GM21360 (cell line): Measurements from ENCODE around the gene ZSCAN9.

Experiments used
- ATAC-seq: cut with Tn5 transposase; IDR thresholded peaks from one replicate; pipeline ENCODE4 v1.9.1; 2021; ENCODE audit warnings: mild to moderate bottlenecking, moderate library complexity; ENCODE audit not compliant: unreplicated experiment

Gene ZSCAN9

DNA sequence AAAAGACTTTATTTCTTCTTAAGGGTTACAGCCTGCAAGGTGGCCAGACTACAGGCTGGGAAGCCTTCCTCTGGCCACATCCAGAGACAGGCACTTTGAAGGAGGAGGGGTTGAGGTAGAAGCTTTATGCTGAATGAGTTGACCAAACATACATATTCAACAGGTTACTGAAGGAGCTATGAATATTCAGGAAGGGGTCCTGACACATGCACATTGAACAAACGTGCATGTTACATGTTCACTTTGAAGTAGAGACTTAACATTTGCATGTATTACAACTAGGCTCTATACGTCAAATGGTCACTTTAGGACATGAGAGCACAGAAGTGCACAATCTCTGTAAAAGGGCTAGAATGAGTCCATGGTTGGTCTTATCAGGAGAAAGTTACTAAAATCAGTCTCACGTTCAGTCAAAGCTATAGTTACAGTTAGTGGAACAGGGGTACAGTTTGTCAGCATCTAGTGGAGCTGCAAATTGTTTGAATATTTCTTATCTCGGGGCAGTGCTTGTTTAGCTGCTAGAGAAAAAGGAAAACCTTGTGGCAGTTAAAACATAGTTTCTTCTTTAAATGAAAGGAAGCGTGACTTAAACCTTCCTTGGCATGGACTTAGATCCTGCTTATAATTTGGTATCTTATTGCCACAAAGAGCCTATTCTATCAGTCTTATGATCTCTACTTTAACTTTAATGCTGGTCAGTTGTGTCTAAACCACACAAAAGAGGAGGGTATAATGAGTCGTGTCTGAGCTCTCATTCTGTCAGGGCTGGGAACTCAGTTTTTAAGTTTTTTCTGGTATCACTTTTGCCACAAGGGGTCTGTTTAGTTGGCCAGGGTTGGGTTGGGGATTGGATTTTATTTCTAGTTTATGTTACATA is 4.6 kb upstream of the ZSCAN9 start:
- no peak for ATAC-seq

DNA sequence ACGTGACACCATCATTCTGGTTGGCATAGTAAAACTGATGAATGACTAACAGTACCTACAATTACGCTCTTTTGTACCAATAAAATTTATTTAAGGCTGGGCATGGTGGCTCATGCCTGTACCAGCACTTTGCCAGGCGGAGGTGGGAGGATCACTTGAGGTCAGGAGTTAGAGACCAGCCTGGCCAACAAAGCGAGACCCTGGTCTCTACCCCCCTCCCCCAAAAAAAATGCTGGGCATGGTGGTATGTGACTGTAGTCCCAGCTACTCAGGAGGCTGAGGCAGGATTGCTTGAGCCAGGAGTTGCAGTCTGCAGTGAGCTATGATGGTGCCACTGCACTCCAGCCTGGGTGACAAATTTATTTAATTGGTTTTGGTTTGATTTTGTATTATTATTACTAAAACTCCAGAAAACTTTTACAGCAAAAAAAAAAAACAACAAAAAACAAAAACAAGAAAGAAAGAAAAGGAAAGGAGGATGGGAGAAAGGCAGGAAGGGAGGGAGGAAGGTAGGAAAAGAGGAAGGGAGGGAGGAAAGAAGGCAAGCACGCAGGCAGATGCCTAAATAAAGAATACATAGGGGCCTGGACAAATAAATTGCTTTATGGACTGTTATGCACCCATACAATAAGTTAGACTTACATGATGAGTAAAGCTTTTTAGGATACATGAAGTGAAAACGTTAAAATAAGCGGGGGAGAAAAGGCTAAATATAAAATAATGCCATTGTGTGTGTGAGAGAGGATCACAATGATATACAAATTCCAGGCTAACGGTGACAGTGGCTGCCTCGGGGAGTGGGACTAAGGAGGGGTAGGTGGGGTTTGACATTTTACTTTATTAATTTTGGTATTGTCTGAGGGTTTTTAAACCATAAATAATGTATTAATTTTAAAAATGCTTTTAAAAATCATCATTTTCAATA is 682 bp upstream of the ZSCAN9 start:
- no peak for ATAC-seq

DNA sequence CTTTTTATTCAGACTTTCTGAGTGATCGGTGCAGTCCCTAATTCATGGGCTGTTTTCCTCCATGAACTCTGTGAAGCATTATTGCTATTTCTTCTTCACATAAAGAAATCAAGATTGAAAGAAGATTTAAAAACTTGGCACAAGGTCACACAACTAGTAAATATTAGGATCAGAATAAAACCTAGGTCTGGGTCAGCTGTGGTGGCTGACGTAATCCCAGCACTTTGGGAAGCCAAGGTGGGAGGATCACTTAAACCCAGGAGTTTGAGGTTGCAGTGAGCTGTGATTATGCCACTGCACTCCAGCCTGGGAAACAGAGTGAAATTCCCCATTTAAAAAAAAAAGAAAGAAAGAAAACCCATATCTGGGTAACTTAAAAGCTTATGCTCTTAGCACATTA is 1.4 kb downstream of the ZSCAN9 start:
- no peak for ATAC-seq

DNA sequence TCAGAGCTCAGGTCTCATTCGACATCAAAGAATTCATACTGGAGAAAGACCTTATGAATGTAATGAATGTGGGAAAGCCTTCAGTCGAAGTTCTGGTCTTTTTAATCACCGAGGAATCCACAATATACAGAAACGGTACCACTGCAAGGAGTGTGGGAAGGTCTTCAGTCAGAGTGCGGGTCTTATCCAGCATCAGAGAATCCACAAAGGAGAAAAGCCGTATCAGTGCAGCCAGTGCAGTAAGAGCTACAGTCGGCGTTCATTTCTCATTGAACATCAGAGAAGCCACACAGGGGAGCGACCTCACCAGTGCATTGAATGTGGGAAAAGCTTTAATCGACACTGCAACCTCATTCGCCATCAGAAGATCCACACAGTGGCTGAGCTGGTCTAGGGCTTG is 7.7 kb downstream of the ZSCAN9 start:
- ATAC-seq: no peak

DNA sequence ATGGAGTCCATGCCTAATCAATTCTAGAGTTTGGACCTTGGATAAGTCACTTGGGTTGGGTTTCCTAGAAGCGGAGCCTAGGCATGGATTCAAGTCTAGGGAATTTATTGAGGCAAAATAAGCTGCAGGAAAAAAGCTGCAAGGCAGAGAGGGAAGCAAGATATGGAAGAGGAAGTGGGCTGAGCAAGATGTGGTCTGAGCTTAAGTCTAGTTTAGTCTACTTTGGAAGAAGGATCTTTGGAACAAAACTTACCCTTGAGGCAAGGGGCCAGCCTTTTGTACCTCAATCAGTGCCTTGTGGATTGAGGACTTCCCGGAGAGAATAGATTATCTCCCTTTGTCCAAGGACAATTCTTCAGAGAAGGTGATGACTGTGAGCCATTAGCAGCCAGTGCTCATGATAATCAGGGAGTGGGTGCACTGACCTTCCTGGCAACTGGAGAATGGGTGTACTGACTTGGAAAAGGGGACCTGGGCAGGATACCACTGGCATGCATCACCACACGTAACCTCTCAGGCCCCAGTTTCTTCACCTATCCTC is 10.9 kb downstream of the ZSCAN9 start:
- no peak for ATAC-seq

DNA sequence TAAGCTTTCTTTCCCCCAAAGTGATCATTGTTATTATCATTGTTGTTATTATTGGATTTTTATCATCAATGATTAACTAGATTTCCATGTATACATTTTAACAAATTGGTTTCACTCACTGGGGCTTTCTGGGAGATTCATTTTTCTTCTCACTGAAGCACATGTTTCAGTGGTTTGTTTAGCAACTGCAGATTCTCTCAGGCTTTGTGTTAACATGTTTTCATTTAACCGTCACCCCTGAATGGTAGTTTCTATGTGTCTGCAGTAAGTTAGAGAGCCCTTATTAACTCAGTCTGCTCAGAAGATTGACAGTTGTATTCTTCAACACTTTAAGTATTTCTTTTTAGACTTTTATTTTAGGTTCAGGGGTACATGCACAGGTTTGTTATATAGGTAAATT is 14.6 kb downstream of the ZSCAN9 start:
- ATAC-seq: no peak

DNA sequence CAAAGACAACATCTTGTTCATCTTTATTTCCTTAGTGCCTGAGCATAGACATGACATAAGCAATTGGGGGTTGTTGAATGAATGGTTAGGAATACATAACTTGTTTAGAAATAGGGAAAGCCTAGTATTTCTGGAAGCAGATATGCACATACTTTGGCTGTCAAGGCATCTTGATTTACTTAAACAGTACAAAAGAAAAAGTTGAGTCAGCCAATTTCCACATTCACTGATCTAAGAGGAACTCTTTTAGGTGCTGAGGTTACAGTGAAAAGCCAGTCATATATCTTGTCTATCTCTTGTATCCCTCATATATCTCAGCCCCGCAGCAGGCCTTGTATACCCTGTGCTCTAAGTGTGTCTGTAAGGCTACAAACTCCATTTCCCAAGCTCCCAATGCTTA is 15.4 kb downstream of the ZSCAN9 start:
- ATAC-seq: no peak

DNA sequence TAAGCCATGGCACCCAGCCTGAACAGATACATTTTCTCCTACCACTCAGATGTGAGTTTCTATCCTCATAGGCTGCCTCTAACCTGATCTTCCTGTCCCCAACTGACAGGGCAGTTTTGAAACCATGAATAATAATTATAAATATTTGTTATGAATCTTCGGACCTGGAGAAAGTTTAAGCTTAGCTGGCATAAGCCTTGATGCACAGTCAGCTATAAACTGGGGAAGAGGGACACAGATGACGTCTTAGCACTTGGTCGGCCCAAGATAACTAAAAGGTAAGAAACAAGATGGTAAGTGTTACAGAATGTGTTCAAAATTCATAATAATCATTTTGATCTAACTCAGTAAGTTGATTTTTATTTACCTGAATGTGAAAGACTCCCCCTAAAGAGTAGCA is 18.9 kb downstream of the ZSCAN9 start:
- no peak for ATAC-seq

DNA sequence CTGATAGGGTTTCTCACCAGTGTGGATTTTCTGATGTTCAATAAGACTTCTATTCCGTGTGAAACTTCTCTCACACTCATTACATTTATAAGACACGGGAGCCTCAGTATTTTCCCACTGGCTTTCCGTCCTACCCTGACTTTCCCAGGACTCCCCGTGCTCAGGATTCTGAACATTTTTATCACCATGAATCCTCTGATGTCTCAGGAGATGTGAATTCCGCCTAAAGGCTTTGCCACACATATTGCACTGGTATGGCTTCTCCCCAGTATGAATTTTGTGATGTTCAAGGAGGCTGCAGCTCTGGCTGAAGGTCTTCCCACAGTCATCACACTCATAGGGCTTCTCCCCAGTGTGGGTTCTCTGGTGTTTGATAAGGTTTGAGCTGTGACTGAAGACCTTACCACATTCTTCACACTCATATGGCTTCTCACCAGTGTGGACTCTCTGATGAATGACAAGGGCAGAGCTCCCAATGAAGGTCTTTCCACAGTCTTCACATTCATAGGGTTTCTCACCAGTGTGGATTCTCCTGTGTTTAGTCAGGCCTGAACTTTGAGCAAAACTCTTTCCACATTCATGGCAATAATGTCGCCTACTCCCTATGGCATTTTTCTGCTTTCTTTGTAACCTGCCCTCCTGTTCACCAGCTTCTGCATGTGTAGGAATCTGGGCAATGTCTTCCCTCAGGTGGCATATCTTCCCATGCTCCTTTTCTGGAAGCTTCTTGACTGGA is 20.3 kb downstream of the ZSCAN9 start:
- ATAC-seq: no peak

DNA sequence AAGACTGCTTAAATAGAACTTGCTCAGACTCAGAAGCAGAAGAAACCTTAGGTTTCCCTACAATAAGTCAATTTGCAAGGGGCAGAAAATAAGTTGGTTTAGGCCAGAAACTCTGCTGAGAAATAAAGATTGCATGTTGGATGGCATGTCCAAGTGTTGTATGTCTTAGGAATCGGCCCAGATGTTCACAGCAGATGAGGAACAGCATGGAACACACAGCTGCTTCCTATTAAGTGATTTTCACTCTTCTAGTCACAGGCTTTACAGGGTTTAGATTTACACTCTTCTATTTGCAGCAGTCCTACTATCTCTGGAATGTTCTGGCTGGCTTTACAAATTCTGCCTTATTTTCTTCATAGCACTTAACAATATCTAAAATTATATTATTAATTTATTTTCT is 23.8 kb downstream of the ZSCAN9 start:
- no peak for ATAC-seq

DNA sequence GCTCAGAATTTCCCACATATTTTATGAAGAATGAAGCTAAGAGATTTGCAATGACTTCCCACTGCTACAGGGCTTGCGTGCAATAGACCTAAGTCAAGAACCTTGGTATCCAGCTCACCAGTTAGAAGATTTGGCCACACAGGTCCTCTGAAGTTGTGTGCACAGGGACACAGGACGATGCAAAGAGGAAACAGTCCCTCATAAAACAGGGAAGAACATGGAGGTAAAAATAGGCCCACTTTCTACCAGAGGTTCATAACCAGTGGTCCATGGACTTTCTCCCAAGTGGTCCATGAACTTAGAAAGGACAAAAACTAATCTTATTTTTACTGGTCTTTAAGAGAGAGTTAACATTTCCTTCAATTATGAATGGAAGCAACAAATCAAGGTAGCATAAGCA is 25.7 kb downstream of the ZSCAN9 start:
- no peak for ATAC-seq

DNA sequence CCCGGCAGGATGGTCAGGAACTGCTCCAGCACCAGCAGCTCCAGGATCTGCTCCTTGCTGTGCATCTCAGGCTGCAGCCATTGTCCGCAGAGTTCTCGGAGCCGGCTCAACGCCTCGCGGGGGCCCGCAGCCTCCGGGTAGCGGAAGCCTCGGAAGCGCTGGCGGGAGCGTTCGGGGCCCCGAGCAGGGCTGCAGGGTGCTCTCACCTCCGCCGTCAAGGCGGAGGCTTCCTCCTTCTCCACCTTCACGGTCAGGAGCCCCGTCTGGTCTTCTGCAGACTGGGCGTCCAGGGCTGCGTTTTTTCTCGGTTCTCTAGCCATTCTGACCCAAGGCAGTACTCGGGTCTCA is 26.6 kb downstream of the ZSCAN9 start:
- peak; percentile 31 for ATAC-seq

DNA sequence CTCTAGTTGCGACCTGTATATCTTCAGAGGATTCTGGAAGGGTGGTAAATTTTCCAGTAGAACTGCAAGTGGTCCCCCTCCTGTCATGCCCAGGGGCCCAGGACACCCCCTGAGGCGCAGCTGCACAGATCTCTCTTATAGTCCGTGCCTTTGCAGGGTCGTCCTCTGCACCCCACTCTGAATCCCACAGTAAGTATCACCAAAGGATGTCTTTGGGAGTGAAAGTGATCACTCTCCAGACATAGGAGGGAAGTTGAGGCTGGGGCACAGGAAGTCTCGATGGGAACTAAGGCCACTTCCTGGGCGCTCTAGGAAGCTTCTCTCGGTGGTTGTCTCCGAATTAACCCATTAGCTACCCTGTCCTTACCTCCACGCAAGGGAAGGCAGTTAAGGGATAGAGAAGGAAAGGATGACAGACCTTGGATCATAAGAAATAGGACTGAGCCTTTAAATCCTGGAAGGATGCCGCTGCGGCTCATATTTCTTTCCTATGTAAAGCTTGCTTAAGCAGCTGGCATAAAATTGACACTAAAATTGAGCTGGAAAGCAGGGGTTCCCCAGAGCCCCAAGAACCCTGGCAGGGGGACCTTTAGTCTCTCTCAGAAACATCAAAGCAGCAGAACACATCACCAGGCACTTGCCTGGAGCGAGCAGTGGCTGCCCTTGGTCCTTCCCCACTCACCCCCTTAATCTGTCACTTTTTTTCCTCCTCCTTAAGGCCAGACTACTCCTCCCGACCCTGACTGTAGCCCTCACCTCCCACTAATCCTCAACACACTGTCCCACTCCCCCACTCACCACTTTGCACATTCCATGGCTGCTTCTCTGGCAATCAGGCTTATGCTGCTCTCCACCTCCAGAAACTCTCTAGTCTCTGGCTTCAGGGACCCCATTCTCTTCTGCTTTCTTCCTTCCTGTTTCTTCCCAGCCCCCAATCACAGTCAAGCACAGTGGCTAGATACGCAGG is 27.2 kb downstream of the ZSCAN9 start, which contains the start of gene ZKSCAN4:
Gene ZKSCAN4, minus strand, starts transcription at position 261 of the 967 bp plus-strand sequence. CDS start 289 bp downstream, outside the sequence.
- ATAC-seq: peak; percentile 65

DNA sequence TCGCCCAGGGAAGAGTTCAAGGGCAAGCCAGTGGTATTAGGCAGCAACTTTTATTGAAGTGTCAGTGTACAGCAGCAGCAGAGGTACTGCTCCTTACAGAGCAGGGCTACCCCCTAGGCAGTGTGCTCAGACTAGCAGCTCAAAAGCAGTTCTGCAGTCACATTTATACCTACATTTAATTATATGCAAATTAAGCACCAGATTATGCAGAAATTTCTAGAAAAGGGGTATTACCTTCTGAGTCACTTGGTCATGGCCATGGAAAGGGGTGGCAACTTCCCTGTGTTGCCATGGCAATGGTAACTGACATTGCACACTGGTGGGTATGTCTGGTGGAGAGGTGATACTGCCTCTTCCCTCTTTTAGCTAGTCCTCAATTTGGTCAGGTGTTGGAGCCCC is 29.0 kb downstream of the ZSCAN9 start:
- no peak for ATAC-seq

DNA sequence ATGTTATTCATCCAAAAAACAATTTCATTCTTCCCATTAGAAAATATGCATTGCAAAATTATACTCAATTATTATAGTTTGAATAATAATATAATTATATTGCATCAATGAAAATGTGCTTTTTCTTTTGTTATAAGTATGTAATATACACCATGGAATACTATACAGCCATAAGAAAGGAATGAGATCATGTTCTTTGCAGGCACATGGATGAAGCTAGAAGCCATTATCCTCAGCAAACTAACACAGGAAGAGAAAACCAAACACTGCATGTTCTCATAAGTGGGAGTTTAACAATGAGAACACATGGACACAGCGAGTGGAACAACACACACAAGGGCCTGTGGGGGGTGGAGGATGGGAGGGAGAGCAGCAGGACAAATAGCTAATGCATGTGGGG is 32.0 kb downstream of the ZSCAN9 start:
- no peak for ATAC-seq

DNA sequence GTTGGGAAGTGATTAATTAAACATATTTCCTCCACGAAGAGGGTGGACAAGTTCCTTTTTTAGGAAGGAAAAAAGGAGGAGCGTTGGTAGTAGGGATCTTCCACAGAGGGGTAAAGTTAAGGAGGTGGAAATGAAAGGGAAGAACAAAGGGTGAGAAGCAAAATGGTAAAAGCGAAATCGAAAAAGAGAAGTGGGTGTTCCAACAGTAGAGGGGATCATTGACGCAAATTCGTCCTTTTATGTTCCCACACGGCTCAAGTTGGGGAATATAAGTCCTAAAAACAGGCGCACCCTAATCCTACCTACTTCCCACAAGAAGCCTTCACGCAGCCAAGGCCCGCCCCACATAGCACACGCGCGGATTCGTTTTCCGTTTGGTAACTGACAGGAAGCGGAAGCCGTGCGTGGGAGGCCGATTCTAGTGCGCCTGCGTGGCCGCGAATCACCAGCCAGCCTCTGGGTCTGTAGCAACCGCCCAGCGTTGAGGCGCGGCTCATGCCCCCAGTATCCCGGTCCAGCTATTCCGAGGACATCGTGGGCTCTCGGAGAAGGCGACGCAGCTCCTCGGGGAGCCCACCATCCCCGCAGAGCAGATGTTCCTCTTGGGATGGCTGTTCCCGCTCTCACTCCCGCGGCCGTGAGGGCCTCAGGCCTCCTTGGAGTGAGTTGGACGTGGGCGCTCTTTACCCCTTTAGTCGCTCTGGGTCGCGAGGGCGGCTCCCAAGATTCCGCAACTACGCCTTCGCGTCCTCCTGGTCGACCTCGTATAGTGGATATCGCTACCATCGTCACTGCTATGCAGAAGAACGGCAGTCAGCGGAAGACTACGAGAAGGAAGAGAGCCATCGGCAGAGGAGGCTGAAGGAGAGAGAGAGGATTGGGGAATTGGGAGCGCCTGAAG is 34.1 kb downstream of the ZSCAN9 start, which contains the start of gene NKAPL:
Gene NKAPL, plus strand, starts transcription at position 421 of the 901 bp plus-strand sequence. Its CDS starts 75 bp downstream, at position 496.
- no peak for ATAC-seq

DNA sequence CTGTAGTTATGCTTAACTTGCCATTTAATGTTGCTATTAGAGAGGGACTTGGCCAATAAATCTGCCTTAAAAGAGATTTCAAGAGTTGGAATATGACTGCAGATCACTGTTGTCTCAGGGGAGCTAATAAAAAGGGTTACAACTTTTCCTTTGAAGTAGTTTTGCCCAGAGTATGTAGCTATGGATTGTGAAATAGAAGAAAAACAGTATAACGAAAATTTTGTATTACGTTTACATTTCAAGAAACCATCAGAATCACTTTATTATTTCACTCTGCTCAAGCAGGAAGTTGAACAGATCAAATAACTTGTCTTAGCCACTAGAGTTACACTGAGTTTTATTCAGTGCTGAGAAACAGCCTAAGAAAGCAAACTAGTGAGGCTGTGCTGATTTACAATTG is 38.8 kb downstream of the ZSCAN9 start:
- no peak for ATAC-seq

DNA sequence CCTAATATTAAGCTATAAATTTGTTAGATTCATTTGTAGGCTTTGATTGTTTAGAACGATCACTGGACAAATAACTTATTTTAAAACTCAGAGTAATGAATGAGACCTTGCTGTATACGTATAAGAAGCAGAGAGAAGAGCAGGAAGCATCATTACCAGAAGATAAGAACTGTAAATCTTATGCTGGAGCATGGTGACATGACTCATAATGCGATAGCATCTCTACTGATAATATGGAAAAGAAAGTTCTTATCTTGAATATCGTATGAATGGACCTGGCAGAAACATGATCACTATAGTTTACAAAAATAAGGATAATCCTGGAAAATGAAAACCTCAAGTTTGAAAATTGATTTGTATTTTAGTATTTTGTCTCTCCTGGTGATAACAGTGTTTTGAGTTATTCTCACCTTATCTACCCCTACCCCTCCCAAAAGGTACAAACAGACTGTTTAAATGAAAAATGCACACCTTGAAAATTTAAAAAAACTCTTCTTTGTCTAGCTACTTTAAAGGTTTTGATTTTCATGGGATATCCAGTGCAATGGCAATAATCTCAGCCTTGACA is 39.8 kb downstream of the ZSCAN9 start:
- ATAC-seq: no peak
